Measurements from ENCODE around the gene OXCT2.

Gene OXCT2

DNA sequence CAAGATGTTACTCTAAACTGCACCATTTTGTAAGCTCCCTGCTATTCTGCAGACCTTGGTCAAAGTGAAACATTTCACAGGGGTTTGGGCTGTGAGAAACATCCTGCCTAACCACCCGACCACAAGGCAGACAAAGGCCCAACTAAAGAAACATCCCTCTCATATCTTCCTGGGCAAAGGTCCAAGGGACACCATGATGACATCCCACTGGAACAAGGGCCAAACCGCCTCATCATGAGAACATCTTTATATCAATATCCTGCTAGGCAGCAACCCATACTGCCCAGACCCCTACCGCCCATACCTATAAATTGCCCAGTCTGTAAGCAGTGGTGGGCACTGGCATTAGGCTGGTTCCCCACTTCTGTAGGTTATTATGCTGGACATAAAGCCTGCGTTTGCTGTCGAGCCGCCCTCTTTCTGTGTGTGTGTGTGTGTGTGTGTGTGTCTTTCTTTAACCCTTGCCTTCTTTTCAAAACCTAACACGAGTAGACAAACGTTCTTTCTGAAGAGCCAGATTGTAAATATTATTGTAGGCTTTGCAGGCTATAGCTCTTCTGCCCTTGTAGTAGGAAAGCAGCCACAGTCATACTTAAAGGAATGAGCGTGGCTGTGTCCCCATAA is 33.5 kb downstream of the OXCT2 start:
- DNase-seq (ENCODE audit: low read depth in 2 of 2, low spot score in 1 of 2), result no peak

DNA sequence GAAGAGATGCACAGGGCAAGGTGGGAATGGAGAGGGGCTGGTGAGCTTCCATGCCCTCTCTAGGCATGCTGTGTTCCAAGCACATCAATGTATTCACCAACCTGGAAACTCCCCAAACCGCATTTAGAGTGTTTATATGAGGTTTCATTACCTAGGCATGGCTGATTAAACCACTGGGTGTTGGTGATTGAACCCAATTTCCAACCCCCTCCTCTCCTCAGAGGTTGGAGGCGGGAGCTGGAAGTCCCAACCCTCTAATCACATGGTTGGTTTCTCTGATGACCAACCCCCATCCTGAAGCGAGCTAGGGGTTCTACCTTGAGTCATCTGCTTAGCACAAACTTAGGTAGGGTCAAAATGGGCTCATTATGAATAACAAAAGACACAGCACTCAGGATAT is 35.4 kb downstream of the OXCT2 start:
- no peak for DNase-seq (ENCODE audit: low read depth in 2 of 2, low spot score in 1 of 2)

DNA sequence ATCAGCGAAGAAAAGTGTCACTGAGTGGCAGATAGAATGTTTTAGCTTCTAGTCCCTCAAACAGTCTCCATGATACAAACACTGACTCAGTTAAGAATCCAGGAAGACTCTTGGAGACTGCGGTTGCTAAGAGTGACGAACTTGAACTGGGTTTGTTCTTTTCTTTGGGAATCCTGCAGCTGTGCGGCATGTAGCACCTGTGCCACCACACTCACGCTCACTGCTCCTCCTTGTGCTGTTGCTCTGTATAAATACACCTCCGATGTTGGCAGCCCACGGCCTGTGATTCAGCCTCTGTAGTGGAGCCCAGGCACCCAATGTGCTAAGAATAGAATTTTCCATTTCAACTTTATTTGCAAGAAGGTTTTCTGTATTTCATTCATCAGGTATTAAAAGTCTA is 38.0 kb downstream of the OXCT2 start:
- DNase-seq (ENCODE audit: low read depth in 2 of 2, low spot score in 1 of 2), result no peak

DNA sequence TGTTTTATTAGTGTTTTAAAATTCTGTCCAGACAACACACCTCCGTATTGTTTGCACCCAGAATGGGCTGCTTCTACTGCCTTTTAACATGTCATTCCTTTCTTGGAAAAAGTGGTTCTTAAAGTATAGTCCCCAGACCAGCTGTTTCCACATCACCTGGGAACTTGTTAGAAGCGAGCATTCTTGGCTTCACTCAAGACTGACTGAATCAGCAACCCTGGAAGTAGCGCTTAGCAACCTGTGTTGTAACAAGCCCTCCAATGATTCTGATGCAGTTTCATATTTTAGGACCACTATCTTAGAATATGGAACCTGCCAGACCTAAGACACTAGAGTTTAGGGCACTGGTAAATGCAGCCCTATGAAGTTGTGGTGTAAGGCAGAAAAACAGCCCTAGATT is 38.4 kb downstream of the OXCT2 start:
- DNase-seq (ENCODE audit: low read depth in 2 of 2, low spot score in 1 of 2), result no peak

DNA sequence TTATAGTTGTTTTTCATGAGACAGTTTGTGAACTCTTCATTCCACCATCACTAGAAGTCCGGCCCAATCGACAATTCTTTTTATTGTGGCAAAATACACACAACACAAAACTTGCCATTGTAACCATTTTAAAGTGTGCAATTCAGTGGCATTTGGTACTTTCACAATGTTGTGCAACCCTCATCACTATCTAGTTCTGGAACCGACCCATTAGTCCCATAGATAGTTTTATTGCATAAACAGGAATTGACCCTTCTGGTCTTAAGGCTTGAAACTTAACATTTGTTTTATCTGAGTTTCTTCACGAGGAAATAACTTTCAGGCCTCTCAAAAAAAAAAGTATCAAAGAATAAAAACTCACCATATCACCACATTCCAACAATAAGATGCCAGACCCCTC is 41.3 kb downstream of the OXCT2 start:
- DNase-seq (ENCODE audit: low read depth in 2 of 2, low spot score in 1 of 2), result no peak

DNA sequence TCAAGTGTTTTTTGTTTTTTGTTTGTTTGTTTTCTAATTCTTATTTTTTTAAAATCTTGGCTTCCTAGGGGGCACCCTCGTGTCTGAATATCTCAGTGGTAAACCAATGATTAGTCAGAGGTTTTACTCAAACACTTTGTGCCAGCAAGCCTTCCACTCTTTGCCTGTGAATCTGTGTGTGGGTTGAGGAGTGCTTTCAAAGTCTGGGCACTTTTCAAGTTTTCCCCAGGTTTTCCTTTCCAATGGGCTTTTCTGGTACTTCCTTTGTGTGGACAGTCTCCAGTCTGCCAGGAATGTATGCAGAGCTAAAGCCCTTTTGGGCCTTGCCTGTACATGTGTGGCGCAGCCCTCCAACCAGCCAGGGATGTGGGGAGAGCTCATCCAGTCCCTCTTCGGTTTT is 42.1 kb downstream of the OXCT2 start:
- no peak for DNase-seq (ENCODE audit: low read depth in 2 of 2, low spot score in 1 of 2)

DNA sequence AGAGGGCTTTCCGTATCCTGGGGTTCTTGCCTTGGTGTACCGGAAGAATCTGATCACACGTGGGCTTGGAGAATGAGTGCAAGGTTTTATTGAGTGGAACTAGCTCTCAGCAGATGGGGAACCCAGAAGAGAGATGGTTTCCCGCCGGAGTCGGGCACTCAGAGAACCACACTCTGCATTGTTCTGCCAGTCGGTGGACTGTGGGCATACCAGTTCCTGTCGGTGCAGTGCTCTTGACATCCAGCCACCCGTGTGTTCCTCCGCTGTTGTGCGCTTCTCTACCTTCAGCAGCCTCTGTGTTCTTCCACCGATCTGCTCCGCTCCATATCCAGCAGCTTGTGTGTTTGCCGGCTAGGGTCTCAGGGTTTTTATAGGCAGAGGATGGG is 43.2 kb downstream of the OXCT2 start:
- no peak for DNase-seq (ENCODE audit: low read depth in 2 of 2, low spot score in 1 of 2)

DNA sequence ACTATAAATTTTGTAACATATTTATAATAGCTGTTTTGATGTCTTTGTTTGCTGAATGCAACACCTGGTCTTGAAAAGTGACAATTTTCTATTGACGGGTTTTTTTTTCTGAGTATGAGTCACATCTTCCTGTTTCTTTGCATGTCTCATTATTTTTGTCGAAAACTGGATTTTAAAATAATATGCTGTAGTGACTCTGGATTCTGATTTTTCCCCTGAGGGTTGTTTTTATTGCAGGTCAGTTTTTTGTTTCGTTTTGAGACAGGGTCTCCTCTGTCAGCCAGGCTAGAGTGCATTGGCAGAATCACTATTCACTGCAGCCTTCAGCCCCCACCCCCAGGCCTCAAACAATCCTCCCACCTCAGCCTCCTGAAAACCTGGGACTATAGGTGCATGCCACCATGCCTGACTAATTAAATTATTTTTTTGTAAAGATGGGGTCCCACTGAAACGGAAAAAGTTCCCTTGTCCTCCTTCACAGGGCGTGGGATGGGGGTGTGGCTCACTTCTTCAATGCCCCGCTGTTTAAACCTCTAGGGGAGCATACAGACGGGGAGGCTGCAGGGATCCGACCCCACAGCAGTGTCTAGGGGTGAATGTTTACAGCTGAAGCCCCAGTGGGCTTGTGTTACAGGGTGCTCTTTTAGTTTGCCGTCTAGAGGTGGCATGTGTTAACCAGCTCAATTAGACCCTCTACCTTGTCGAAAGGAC is 43.8 kb downstream of the OXCT2 start:
- no peak for DNase-seq (ENCODE audit: low read depth in 2 of 2, low spot score in 1 of 2)

DNA sequence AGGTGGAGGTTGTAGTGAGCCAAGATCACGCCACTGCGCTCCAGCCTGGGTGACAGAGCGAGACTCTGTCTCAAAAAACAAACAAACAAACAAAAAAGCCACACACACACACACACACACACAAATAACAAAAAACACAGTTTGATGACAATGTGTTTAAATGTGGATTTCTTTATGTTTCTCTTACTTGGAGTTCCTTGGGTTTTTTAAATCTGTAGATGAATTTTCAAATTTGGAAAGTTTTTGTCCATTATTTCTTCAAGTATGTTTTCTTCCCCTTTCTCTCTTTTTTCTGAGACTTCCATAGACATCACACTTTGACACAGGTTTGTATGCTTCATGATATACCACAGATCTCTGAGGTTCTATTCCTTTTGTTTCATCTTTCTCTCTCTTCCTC is 44.5 kb downstream of the OXCT2 start:
- DNase-seq (ENCODE audit: low read depth in 2 of 2, low spot score in 1 of 2), result no peak

DNA sequence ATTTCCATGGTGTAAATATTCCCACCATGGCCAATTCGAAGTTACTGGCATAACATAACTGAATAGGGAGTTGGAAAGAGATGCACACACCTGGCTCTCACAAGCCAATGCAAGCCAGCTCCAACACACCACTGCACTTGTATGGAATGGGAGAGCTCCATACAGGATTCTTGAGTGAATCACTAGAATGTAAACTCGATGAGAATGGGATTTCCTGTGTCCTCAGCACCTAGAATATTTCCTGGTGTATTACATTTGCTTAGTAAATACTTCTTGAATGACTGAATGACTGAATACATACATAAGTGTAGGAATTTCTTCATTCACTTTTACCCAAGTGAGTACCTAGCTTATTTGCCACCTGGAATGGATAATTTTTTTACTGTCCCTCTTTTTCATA is 48.7 kb downstream of the OXCT2 start:
- no peak for DNase-seq (ENCODE audit: low read depth in 2 of 2, low spot score in 1 of 2)

DNA sequence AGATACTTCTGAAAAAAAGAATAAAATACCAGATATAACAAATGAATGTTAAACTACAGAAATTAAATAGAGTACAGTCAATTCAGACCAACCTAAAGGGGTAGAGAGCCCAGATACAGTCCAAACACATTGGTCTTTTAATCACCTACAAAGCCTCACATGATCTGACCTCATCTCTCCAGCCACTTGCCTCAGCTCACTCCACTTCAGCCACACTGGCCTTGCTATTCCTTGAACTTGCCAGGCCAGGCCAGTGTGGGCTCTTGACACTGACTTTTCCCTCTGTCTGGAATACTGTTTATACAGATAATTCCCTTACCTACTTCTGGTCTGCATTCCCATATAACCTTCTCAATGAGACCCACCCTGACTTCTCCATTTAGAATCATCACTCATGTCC is 49.5 kb downstream of the OXCT2 start:
- no peak for DNase-seq (ENCODE audit: low read depth in 2 of 2, low spot score in 1 of 2)

DNA sequence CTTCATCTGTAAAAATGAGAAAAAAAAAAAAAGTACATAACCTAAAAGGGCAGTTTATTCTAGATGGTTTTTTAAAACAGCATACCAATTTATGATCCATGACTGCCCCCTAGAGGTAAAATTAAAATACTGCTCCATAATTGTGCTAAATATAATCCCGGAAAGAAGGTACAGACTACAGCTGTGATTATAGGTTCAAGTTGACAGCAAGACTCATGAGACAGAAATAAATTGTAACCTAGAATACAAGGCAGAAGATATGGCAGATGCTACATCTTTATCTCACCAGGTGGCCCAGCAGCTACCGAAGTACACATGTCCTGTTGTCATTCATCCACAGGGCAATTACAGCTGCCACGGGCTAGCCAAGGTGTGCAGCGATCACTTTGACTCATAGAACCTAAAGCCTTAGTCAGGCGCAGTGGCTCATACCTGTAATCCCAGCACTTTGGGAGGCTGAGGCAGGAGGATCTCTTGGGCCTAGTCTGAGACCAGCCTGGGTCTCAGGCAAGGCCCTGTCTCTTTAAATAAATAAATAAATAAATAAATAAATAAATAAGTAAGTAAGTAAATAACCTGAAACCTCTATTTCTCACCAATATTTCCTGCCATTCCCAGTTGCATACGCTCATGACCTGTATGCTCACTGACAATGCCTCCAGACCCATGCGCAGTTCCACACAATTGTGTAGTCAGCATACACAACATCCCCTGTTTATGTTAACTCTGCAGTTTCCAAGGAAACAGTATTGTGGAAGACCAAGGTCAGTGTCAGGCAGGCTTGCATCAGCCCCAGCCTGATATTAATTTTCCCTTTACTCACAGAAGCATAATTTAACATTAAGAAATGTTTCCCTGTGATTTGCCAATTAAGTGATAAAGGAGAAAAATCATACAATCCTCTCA is 50.8 kb downstream of the OXCT2 start:
- DNase-seq (ENCODE audit: low read depth in 2 of 2, low spot score in 1 of 2), result no peak

Measured in stimulated activated CD8-positive, alpha-beta memory T cell treated with anti-CD3 and anti-CD28 coated beads, Interleukin-4, amount 100 ng/mL, for 1 hour (primary cell).